GM12878 (cell line): ENCODE measurements around the gene DEGS2. TPM values are rescaled to one million over a fixed set of nuclear protein-coding genes. Genes with fewer than 3 reads are reported as not detected.

ENCODE experiments used
- ATF7 ChIP-seq: fragments of 450-650 bp; IDR thresholded peaks from 2 replicates; pipeline ENCODE4 v1.6.1; 2016; ENCODE audit warnings: low read depth, mild to moderate bottlenecking
- DPF2 ChIP-seq: fragments of 450-650 bp; IDR thresholded peaks from 2 replicates; pipeline ENCODE4 v1.6.1; 2017; ENCODE audit warnings: mild to moderate bottlenecking
- FOXM1 ChIP-seq: IDR thresholded peaks from 2 replicates; pipeline ENCODE4 v1.6.1; 2012; ENCODE audit warnings: low read depth, mild to moderate bottlenecking, inconsistent platforms, low read length, moderate library complexity
- KDM1A ChIP-seq: fragments of 200-600 bp; sonication (generic); IDR thresholded peaks from 2 replicates; pipeline ENCODE4 v1.6.1; 2016; ENCODE audit warnings: borderline replicate concordance
- MTA2 ChIP-seq: fragments of 450-650 bp; IDR thresholded peaks from 2 replicates; pipeline ENCODE4 v1.6.1; 2016; ENCODE audit warnings: low read depth, mild to moderate bottlenecking, moderate library complexity
- MYC ChIP-seq: IDR thresholded peaks from 2 replicates; pipeline ENCODE4 v1.6.1; 2011; ENCODE audit warnings: mild to moderate bottlenecking, low read length, moderate library complexity, inconsistent platforms; ENCODE audit not compliant: insufficient read depth, insufficient replicate concordance, insufficient read length, severe bottlenecking
- NR2C1 ChIP-seq: fragments of 450-650 bp; IDR thresholded peaks from 2 replicates; pipeline ENCODE4 v1.6.1; 2017; ENCODE audit warnings: antibody characterized with exemption, mild to moderate bottlenecking, moderate library complexity
- PAX5 ChIP-seq: IDR thresholded peaks from 2 replicates; pipeline ENCODE4 v1.6.1; 2011; ENCODE audit warnings: low read depth, low read length, borderline replicate concordance
- RBBP5 ChIP-seq: fragments of 200-600 bp; sonication (generic); conservative IDR thresholded peaks from 2 replicates; pipeline ENCODE4 v1.6.1; 2016
- SIN3A ChIP-seq: IDR thresholded peaks from 2 replicates; pipeline ENCODE4 v1.6.1; 2012; ENCODE audit warnings: low read depth, low read length, improper control_type of control experiment
- SUPT20H ChIP-seq: IDR thresholded peaks from 2 replicates; pipeline ENCODE4 v1.6.1; 2011; ENCODE audit warnings: low read depth, mild to moderate bottlenecking, low read length, moderate library complexity, borderline replicate concordance; ENCODE audit not compliant: control insufficient read depth
- ZBTB4 ChIP-seq: fragments of 450-650 bp; formaldehyde crosslinking; IDR thresholded peaks from 2 replicates; pipeline ENCODE4 v1.4.0; 2022; ENCODE audit warnings: mild to moderate bottlenecking, moderate library complexity
- polyA plus RNA-seq, 11 experiments: library from polyadenylated mRNA; depleted of rRNA in 4 of 11; unstranded in 6 of 11; stranded (reverse) in 5 of 11; fragments of >200 nt; fragmentation: Nextera tagmentation in 4 of 11; fragmentation: Illumina TruSeq in 1 of 11; extraction: Ambion mirVana in 4 of 11; extraction: Trizol in 1 of 11; gene quantifications; 1 replicate in 1 of 11; 2 replicates in 10 of 11; pipeline versions ENCODE4 v1.2.1 to v1.2.3, GENCODE V29; 2011 to 2016; ENCODE audit warnings: inconsistent platforms in 2 of 11, missing spikeins in 2 of 11, low read depth in 1 of 11
- total RNA-seq, 4 experiments: library from RNA; depleted of rRNA in 3 of 4; stranded (reverse); fragments of >200 nt in 3 of 4; fragmentation: Illumina TruSeq in 1 of 4; extraction: Trizol in 1 of 4; gene quantifications; 2 replicates each; pipeline versions ENCODE4 v1.2.1 to v1.2.3, GENCODE V29; 2013 to 2021
- TF ChIP-seq, protein P1 (sequence below): fragments of 450-650 bp; IDR thresholded peaks from 2 replicates; pipeline ENCODE4 v1.6.1; 2016; ENCODE audit warnings: mild to moderate bottlenecking
- TF ChIP-seq, protein P2 (sequence below): fragments of 450-650 bp; IDR thresholded peaks from 2 replicates; pipeline ENCODE4 v1.6.1; 2017; ENCODE audit warnings: antibody characterized with exemption, mild to moderate bottlenecking, moderate library complexity
- TF ChIP-seq, protein P3 (sequence below): fragments of 450-650 bp; IDR thresholded peaks from 2 replicates; pipeline ENCODE4 v1.6.1; 2018; ENCODE audit warnings: mild to moderate bottlenecking, low read depth, moderate library complexity; ENCODE audit not compliant: partially characterized antibody
- TF ChIP-seq, protein P4 (sequence below): IDR thresholded peaks from 2 replicates; pipeline ENCODE4 v1.6.1; 2011; ENCODE audit warnings: borderline replicate concordance, low read depth, mild to moderate bottlenecking, moderate library complexity, mixed read lengths, low read length; ENCODE audit not compliant: insufficient read depth; ENCODE audit errors: extremely low read length

DEGS2 gene
- total and polyA plus RNA-seq, 10 of the 15 experiments (the other 5 are each of a cell fraction or from before 2014, with no cell fraction given) = 0.01 to 2.5 (median 0.45) TPM; not detected in 1

- TF ChIP-seq, protein P1, sequence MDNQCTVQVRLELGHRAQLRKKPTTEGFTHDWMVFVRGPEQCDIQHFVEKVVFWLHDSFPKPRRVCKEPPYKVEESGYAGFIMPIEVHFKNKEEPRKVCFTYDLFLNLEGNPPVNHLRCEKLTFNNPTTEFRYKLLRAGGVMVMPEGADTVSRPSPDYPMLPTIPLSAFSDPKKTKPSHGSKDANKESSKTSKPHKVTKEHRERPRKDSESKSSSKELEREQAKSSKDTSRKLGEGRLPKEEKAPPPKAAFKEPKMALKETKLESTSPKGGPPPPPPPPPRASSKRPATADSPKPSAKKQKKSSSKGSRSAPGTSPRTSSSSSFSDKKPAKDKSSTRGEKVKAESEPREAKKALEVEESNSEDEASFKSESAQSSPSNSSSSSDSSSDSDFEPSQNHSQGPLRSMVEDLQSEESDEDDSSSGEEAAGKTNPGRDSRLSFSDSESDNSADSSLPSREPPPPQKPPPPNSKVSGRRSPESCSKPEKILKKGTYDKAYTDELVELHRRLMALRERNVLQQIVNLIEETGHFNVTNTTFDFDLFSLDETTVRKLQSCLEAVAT = 0 out of 2 replicates have a peak, but pooled peaks have one; percentile 15
- TF ChIP-seq RBBP5 (no peak), ATF7 (no peak), SUPT20H (no peak), ZBTB4 (no peak), MTA2 (peak; percentile 25; the same call in 1 of the 2 replicates), PAX5 (peak; percentile 27; the same call in 1 of the 2 replicates), KDM1A (no peak), MYC (peak; percentile 17), NR2C1 (no peak), DPF2 (0 out of 2 replicates have a peak, but pooled peaks have one; percentile 53), SIN3A (peak; percentile 62; the same call in 1 of the 2 replicates), FOXM1 (no peak)
- TF ChIP-seq, protein P2, sequence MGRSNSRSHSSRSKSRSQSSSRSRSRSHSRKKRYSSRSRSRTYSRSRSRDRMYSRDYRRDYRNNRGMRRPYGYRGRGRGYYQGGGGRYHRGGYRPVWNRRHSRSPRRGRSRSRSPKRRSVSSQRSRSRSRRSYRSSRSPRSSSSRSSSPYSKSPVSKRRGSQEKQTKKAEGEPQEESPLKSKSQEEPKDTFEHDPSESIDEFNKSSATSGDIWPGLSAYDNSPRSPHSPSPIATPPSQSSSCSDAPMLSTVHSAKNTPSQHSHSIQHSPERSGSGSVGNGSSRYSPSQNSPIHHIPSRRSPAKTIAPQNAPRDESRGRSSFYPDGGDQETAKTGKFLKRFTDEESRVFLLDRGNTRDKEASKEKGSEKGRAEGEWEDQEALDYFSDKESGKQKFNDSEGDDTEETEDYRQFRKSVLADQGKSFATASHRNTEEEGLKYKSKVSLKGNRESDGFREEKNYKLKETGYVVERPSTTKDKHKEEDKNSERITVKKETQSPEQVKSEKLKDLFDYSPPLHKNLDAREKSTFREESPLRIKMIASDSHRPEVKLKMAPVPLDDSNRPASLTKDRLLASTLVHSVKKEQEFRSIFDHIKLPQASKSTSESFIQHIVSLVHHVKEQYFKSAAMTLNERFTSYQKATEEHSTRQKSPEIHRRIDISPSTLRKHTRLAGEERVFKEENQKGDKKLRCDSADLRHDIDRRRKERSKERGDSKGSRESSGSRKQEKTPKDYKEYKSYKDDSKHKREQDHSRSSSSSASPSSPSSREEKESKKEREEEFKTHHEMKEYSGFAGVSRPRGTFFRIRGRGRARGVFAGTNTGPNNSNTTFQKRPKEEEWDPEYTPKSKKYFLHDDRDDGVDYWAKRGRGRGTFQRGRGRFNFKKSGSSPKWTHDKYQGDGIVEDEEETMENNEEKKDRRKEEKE = no peak
- TF ChIP-seq, protein P3, sequence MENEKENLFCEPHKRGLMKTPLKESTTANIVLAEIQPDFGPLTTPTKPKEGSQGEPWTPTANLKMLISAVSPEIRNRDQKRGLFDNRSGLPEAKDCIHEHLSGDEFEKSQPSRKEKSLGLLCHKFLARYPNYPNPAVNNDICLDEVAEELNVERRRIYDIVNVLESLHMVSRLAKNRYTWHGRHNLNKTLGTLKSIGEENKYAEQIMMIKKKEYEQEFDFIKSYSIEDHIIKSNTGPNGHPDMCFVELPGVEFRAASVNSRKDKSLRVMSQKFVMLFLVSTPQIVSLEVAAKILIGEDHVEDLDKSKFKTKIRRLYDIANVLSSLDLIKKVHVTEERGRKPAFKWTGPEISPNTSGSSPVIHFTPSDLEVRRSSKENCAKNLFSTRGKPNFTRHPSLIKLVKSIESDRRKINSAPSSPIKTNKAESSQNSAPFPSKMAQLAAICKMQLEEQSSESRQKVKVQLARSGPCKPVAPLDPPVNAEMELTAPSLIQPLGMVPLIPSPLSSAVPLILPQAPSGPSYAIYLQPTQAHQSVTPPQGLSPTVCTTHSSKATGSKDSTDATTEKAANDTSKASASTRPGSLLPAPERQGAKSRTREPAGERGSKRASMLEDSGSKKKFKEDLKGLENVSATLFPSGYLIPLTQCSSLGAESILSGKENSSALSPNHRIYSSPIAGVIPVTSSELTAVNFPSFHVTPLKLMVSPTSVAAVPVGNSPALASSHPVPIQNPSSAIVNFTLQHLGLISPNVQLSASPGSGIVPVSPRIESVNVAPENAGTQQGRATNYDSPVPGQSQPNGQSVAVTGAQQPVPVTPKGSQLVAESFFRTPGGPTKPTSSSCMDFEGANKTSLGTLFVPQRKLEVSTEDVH = no peak
- TF ChIP-seq, protein P4, sequence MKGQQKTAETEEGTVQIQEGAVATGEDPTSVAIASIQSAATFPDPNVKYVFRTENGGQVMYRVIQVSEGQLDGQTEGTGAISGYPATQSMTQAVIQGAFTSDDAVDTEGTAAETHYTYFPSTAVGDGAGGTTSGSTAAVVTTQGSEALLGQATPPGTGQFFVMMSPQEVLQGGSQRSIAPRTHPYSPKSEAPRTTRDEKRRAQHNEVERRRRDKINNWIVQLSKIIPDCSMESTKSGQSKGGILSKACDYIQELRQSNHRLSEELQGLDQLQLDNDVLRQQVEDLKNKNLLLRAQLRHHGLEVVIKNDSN = peak; percentile 94
Measured at GRCh38 chr14:100192672-100193416, 33.4 kb upstream of the DEGS2 start (continued).
